DOHH2 (cell line): ENCODE measurements around the gene C3orf52.
A peak's percentile ranks its signal among the peaks of the same experiment; 100 is the strongest.

Experiments used
- H3F3A ChIP-seq: fragments of 200-600 bp; sonication (generic), shearing (Covaris generic); 2 replicates; pipeline ENCODE4 v1.6.0; 2016; ENCODE audit warnings: antibody characterized with exemption, mild to moderate bottlenecking; ENCODE audit not compliant: control insufficient read depth, insufficient read depth
- H3K27ac ChIP-seq: fragments of 200-600 bp; sonication (generic); 2 replicates; pipeline ENCODE4 v1.5.1; 2014; ENCODE audit warnings: low read depth, mild to moderate bottlenecking, low read length, moderate library complexity
- H3K27me3 ChIP-seq: fragments of 200-600 bp; sonication (generic); 2 replicates; pipeline ENCODE4 v1.6.1; 2014; ENCODE audit warnings: mild to moderate bottlenecking, low read length, mixed read lengths; ENCODE audit not compliant: control insufficient read depth
- H3K36me3 ChIP-seq: fragments of 200-600 bp; sonication (generic); 2 replicates; pipeline ENCODE4 v1.6.1; 2014; ENCODE audit warnings: mild to moderate bottlenecking, low read length, moderate library complexity, mixed read lengths; ENCODE audit not compliant: control insufficient read depth
- H3K4me1 ChIP-seq: fragments of 200-600 bp; sonication (generic); 2 replicates; pipeline ENCODE4 v1.6.1; 2014; ENCODE audit warnings: mild to moderate bottlenecking, low read length, mixed read lengths; ENCODE audit not compliant: control insufficient read depth
- H3K4me2 ChIP-seq: fragments of 200-600 bp; sonication (generic); 2 replicates; pipeline ENCODE4 v1.6.0; 2014; ENCODE audit warnings: mild to moderate bottlenecking, low read length, moderate library complexity
- H3K4me3 ChIP-seq: fragments of 200-600 bp; sonication (generic); 2 replicates; pipeline ENCODE4 v1.5.1; 2014; ENCODE audit warnings: mild to moderate bottlenecking, low read length, mixed read lengths
- H3K79me2 ChIP-seq: fragments of 200-600 bp; sonication (generic); 2 replicates; pipeline ENCODE4 v1.6.1; 2014; ENCODE audit warnings: mild to moderate bottlenecking, low read length, mixed read lengths; ENCODE audit not compliant: control insufficient read depth
- H3K9me2 ChIP-seq: fragments of 200-600 bp; sonication (generic); replicated peaks from 2 replicates; pipeline ENCODE4 v1.6.1; 2014; ENCODE audit warnings: mild to moderate bottlenecking, low read length, mixed read lengths; ENCODE audit not compliant: control insufficient read depth
- H3K9me3 ChIP-seq: fragments of 200-600 bp; sonication (generic); 2 replicates; pipeline ENCODE4 v1.6.1; 2014; ENCODE audit warnings: antibody characterized with exemption, low read length, mixed read lengths; ENCODE audit not compliant: control insufficient read depth, insufficient read depth
- H4K20me1 ChIP-seq: fragments of 200-600 bp; sonication (generic); 2 replicates; pipeline ENCODE4 v1.6.0; 2014; ENCODE audit warnings: low read depth, mild to moderate bottlenecking, antibody characterized with exemption, low read length, moderate library complexity; ENCODE audit not compliant: control insufficient read depth, insufficient read depth
- EZH2phosphoT487 ChIP-seq: fragments of 200-600 bp; sonication (generic); IDR thresholded peaks from 2 replicates; pipeline ENCODE4 v1.6.1; 2017; ENCODE audit warnings: borderline replicate concordance, mild to moderate bottlenecking, antibody characterized with exemption, low read length, moderate library complexity, mixed read lengths
- TF ChIP-seq, protein P1 (sequence below): fragments of 200-600 bp; sonication (generic); IDR thresholded peaks from one replicate; pipeline ENCODE4 v1.5.1; 2014; ENCODE audit warnings: antibody characterized with exemption, mild to moderate bottlenecking, low read depth, low read length; ENCODE audit not compliant: poor library complexity, severe bottlenecking

The C3orf52 gene

GRCh38 chr3:112042842-112043280 lies 43.3 kb upstream of the C3orf52 start:
- no peak overlapping the region for H3K4me3 ChIP-seq
- H3K9me2 ChIP-seq: no peaks in the 10 kb centered on the region
- H3K79me2 ChIP-seq: no peaks in the 10 kb centered on the region
- TF ChIP-seq EZH2phosphoT487: no peak
- TF ChIP-seq, protein P1, sequence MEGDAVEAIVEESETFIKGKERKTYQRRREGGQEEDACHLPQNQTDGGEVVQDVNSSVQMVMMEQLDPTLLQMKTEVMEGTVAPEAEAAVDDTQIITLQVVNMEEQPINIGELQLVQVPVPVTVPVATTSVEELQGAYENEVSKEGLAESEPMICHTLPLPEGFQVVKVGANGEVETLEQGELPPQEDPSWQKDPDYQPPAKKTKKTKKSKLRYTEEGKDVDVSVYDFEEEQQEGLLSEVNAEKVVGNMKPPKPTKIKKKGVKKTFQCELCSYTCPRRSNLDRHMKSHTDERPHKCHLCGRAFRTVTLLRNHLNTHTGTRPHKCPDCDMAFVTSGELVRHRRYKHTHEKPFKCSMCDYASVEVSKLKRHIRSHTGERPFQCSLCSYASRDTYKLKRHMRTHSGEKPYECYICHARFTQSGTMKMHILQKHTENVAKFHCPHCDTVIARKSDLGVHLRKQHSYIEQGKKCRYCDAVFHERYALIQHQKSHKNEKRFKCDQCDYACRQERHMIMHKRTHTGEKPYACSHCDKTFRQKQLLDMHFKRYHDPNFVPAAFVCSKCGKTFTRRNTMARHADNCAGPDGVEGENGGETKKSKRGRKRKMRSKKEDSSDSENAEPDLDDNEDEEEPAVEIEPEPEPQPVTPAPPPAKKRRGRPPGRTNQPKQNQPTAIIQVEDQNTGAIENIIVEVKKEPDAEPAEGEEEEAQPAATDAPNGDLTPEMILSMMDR: no peak
- no peak overlapping the region for H3K4me2 ChIP-seq
- H3K27me3 ChIP-seq: no peaks in the 10 kb centered on the region
- H3K4me1 ChIP-seq: peaks cover 28% of the 10 kb centered on the region
- H3K36me3 ChIP-seq: no peaks in the 10 kb centered on the region
- H4K20me1 ChIP-seq: no peaks in the 10 kb centered on the region
- no peak overlapping the region for H3K27ac ChIP-seq
- no peaks in the 10 kb centered on the region for H3F3A ChIP-seq
- H3K9me3 ChIP-seq: no peaks in the 10 kb centered on the region

DNA sequence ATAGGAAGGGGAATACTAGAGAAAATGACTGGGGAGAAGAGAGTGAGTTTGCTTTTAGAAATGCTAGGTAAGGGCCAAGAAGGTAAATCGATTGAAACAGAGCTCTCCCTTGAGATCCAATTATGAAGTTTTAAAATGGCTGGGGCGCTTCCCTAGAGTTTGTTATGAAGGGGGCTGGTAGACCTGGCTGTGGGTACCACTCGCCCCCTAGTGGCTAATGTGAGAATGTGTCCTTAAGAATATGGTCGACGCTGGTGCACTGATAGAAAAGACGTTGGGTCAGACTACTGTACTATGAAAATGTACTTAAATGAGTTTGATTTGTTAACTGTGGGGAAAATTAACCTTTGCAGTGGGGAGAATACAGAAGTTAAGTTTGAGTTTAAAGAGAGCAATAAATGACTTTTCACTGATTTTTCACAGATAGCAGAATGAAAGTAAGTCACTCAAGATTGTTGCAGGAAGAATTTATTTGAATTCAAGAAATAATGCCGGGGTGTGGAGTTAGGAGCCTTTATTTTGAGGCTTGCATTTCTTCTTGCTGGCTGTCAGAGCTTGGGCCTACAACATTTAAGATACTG lies 42.5 kb upstream of the C3orf52 start:
- no peaks in the 10 kb centered on the region for H3K79me2 ChIP-seq
- no peaks in the 10 kb centered on the region for H4K20me1 ChIP-seq
- H3K4me1 ChIP-seq: peaks cover 22% of the 10 kb centered on the region
- H3K9me3 ChIP-seq: no peaks in the 10 kb centered on the region
- H3F3A ChIP-seq: no peaks in the 10 kb centered on the region
- no peaks in the 10 kb centered on the region for H3K27me3 ChIP-seq
- no peak overlapping the region for H3K27ac ChIP-seq
- H3K4me2 ChIP-seq: peak overlapping the region; percentile 30
- TF ChIP-seq, protein P1: peak; percentile 91
- no peak for TF ChIP-seq EZH2phosphoT487
- H3K36me3 ChIP-seq: no peaks in the 10 kb centered on the region
- no peaks in the 10 kb centered on the region for H3K9me2 ChIP-seq
- no peak overlapping the region for H3K4me3 ChIP-seq

DNA sequence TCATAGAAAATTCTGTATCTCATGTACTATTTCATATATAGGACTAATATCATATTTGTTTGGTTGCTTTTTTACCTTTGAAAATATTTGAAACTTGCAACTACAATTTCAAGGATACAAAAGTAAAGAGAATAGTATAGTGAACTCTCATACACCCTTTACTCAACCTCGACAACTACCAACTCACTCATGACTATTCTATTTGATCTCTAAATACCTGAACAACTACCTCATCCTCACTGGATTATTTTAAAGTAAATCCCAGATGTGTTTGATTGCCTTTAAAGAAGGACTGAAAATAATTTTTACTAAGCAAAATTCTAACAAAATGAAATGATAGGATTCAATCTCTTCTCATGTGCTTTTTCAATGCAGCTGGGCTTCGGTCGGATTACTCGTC lies 39.6 kb upstream of the C3orf52 start:
- Histone ChIP-seq H3K9me2 (no peaks in the 10 kb centered on the region), H3K27ac (no peak overlapping the region), H3K36me3 (no peaks in the 10 kb centered on the region), H3K9me3 (no peaks in the 10 kb centered on the region), H3K27me3 (no peaks in the 10 kb centered on the region), H3K4me1 (peaks cover 10% of the 10 kb centered on the region), H4K20me1 (no peaks in the 10 kb centered on the region), H3K4me2 (no peak overlapping the region), H3F3A (no peaks in the 10 kb centered on the region), H3K79me2 (no peaks in the 10 kb centered on the region), H3K4me3 (no peak overlapping the region)
- TF ChIP-seq EZH2phosphoT487: no peak
- TF ChIP-seq, protein P1: no peak

DNA sequence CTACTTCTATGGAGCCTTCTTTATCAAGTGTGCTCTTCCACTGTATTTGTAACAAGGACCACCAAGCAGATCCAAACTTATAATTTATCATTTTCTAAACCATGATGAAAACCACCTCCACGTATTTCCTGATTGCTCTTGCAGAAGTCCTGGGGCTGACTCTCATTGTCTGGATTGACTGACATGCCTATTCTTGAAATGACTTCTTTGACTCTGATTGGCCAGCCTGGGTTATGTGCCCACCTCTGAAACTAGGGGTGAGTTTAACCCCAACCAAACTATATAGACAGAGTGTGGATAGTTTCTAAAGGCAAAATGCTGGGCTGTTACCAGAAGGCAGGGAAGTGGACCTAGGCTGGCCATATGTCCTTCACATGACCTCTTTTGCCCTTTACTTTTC lies 38.9 kb upstream of the C3orf52 start:
- H3K4me3 ChIP-seq: no peak overlapping the region
- H3K9me3 ChIP-seq: no peaks in the 10 kb centered on the region
- peaks cover 10% of the 10 kb centered on the region for H3K4me1 ChIP-seq
- H3K27me3 ChIP-seq: no peaks in the 10 kb centered on the region
- no peak overlapping the region for H3K4me2 ChIP-seq
- H3K27ac ChIP-seq: no peak overlapping the region
- H3K36me3 ChIP-seq: no peaks in the 10 kb centered on the region
- no peaks in the 10 kb centered on the region for H3F3A ChIP-seq
- H4K20me1 ChIP-seq: no peaks in the 10 kb centered on the region
- no peaks in the 10 kb centered on the region for H3K9me2 ChIP-seq
- no peaks in the 10 kb centered on the region for H3K79me2 ChIP-seq
- TF ChIP-seq EZH2phosphoT487: no peak
- TF ChIP-seq, protein P1: no peak
